B cell (primary cell): ENCODE data around the gene EXOC4. TPM values are rescaled to one million over a fixed set of nuclear protein-coding genes. Genes with fewer than 3 reads are reported as not detected.

Source experiments
- ATAC-seq: fragments of 200-7000 bp; cut with Tn5 transposase; one replicate; pipeline ENCODE4 v1.10.0; 2021; ENCODE audit warnings: low read depth, mild to moderate bottlenecking, moderate number of reproducible peaks, moderate library complexity
- CTCF ChIA-PET: fragments of 350-600 bp; sonication (Branson Sonifier 250); formaldehyde crosslinking; loops from one replicate; lab custom pipeline; 2021; ENCODE audit warnings: antibody characterized with exemption, inconsistent platforms; lab: Charles Lee
- POLR2A ChIA-PET: fragments of 350-600 bp; sonication (Branson Sonifier 250); formaldehyde crosslinking; loops from one replicate; lab custom pipeline; 2021; ENCODE audit warnings: antibody characterized with exemption; lab: Charles Lee
- DNase-seq: peaks from one replicate; pipeline ENCODE4 v3.0.0; 2013
- H2AFZ ChIP-seq: 2 replicates; pipeline ENCODE4 v1.6.1; 2012; ENCODE audit warnings: mild to moderate bottlenecking, low read depth, low read length; ENCODE audit not compliant: insufficient read depth, poor library complexity, severe bottlenecking
- H3K27ac ChIP-seq, 2 donors: 1 replicate in 1 of 2; 2 replicates in 1 of 2; pipeline ENCODE4 v1.5.1; 2012 to 2013; ENCODE audit warnings: low read length in 2 of 2, mild to moderate bottlenecking in 2 of 2, moderate library complexity in 1 of 2
- H3K27me3 ChIP-seq, 4 experiments: fragments of 200-600 bp in 1 of 4; sonication (generic) in 1 of 4; replicated peaks in 1 of 4; 1 replicate in 2 of 4; 2 replicates in 2 of 4; pipeline versions ENCODE4 v1.6.1 to v1.7.0; 2013 to 2016; ENCODE audit warnings: low read length in 3 of 4, mild to moderate bottlenecking in 2 of 4, mixed read lengths in 1 of 4, moderate library complexity in 1 of 4; ENCODE audit not compliant: insufficient read depth in 4 of 4, control insufficient read depth in 3 of 4; ENCODE audit errors: control extremely low read depth in 1 of 4
- H3K36me3 ChIP-seq, 2 experiments: replicated peaks in 1 of 2; 1 replicate in 1 of 2; 2 replicates in 1 of 2; pipeline versions ENCODE4 v1.6.1 to v1.7.1; 2013; ENCODE audit warnings: low read length in 1 of 2; ENCODE audit not compliant: insufficient read depth in 2 of 2, control insufficient read depth in 1 of 2; ENCODE audit errors: control extremely low read depth in 1 of 2, extremely low read depth in 1 of 2
- H3K4me1 ChIP-seq, 2 donors: fragments of 200-600 bp in 1 of 2; sonication (generic) in 1 of 2; 1 replicate in 1 of 2; 2 replicates in 1 of 2; pipeline versions ENCODE4 v1.5.1 to v1.6.1; 2013 to 2017; ENCODE audit warnings: low read length in 2 of 2; ENCODE audit not compliant: control insufficient read depth in 2 of 2, insufficient read depth in 2 of 2
- H3K4me2 ChIP-seq: replicated peaks from 2 replicates; pipeline ENCODE3; 2012; ENCODE audit warnings: mild to moderate bottlenecking, low read depth, low read length; ENCODE audit not compliant: poor library complexity, severe bottlenecking
- H3K4me3 ChIP-seq, 5 experiments: fragments of 200-600 bp in 1 of 5; sonication (generic) in 1 of 5; 1 replicate in 3 of 5; 2 replicates in 2 of 5; pipeline versions ENCODE4 v1.5.1 to v1.7.0; 2011 to 2016; ENCODE audit warnings: low read length in 4 of 5, mild to moderate bottlenecking in 4 of 5, low read depth in 2 of 5, control low read depth in 1 of 5, moderate library complexity in 1 of 5; ENCODE audit not compliant: insufficient read depth in 1 of 5; ENCODE audit errors: control extremely low read depth in 1 of 5, extremely low read depth in 1 of 5
- H3K79me2 ChIP-seq: fragments of 200-600 bp; sonication (generic); one replicate; pipeline ENCODE4 v1.6.0; 2016; ENCODE audit warnings: low read length; ENCODE audit not compliant: control insufficient read depth, insufficient read depth
- H3K9ac ChIP-seq: fragments of 200-600 bp; sonication (generic); 2 replicates; pipeline ENCODE4 v1.6.1; 2017; ENCODE audit warnings: mild to moderate bottlenecking, low read length, moderate library complexity
- H3K9me3 ChIP-seq, 3 donors: one replicate each; pipeline versions ENCODE4 v1.6.1 to v1.7.1; 2013; ENCODE audit warnings: low read length in 2 of 3; ENCODE audit not compliant: control insufficient read depth in 2 of 3, insufficient read depth in 1 of 3; ENCODE audit errors: control extremely low read depth in 1 of 3
- H4K20me1 ChIP-seq: 2 replicates; pipeline ENCODE4 v1.6.0; 2012; ENCODE audit warnings: mild to moderate bottlenecking, low read length; ENCODE audit not compliant: insufficient read depth, control insufficient read depth, poor library complexity, severe bottlenecking
- H3K27ac Mint-ChIP-seq: one replicate; pipeline ENCODE4 v1.8.0; 2021; ENCODE audit warnings: mixed read lengths
- H3K27me3 Mint-ChIP-seq: one replicate; pipeline ENCODE4 v1.8.0; 2021; ENCODE audit warnings: mixed read lengths
- H3K4me1 Mint-ChIP-seq: one replicate; pipeline ENCODE4 v1.8.0; 2021; ENCODE audit warnings: mixed read lengths
- H3K4me3 Mint-ChIP-seq: one replicate; pipeline ENCODE4 v1.8.0; 2021; ENCODE audit warnings: mixed read lengths
- H3K9me3 Mint-ChIP-seq: one replicate; pipeline ENCODE4 v1.8.0; 2022; ENCODE audit warnings: mixed read lengths; ENCODE audit not compliant: insufficient read depth
- CTCF ChIP-seq: fragments of 200-600 bp; IDR thresholded peaks from one replicate; pipeline ENCODE4 v1.8.0; 2022; ENCODE audit warnings: antibody characterized with exemption, mild to moderate bottlenecking
- EZH2 ChIP-seq: IDR thresholded peaks from 2 replicates; pipeline ENCODE4 v1.6.1; 2012; ENCODE audit warnings: borderline replicate concordance, low read depth, mild to moderate bottlenecking, moderate library complexity, low read length; ENCODE audit not compliant: insufficient read depth, poor library complexity, severe bottlenecking
- WGBS: methylation state at CpG from one replicate; pipeline ENCODE4 v1.1.5; 2013; ENCODE audit warnings: missing lambda C conversion rate; ENCODE audit not compliant: insufficient coverage; 5-methylcytosine and 5-hydroxymethylcytosine counted together
- intact Hi-C: fragments of 100-400 bp; cut with micrococcal nuclease; formaldehyde crosslinking; loops from one replicate; pipeline ENCODE4 v1.10.0; 2022
- polyA plus RNA-seq: library from polyadenylated mRNA; depleted of rRNA; stranded (reverse); fragments of >200 nt; gene quantifications from 2 replicates; pipeline ENCODE4 v1.2.3, GENCODE V29; 2012
- total RNA-seq, 2 donors: library from RNA; stranded (reverse); fragments of 120-200 nt in 1 of 2; gene quantifications; 1 replicate in 1 of 2; 2 replicates in 1 of 2; pipeline versions ENCODE4 v1.2.3 to v1.2.4, GENCODE V29; 2013 to 2022

EXOC4 gene
- total and polyA plus RNA-seq, 2 donors (not counting 1 experiment from before 2014, with no cell fraction given), result 16.7 to 135 TPM

GRCh38 chr7:133542209-133542780, 289.4 kb downstream of the EXOC4 start:
- Mint-ChIP-seq H3K4me1 (no peaks in the 10 kb centered on the region), H3K27ac (no peak overlapping the region), H3K4me3 (no peak overlapping the region), H3K9me3 (no peaks in the 10 kb centered on the region), H3K27me3 (no peaks in the 10 kb centered on the region)
- no peaks in the 10 kb centered on the region for H3K27me3 ChIP-seq
- H3K27ac ChIP-seq, result no peak overlapping the region
- H4K20me1 ChIP-seq, result no peaks in the 10 kb centered on the region
- TF ChIP-seq EZH2, result no peak
- no peak for TF ChIP-seq CTCF
- H3K79me2 ChIP-seq, result no peaks in the 10 kb centered on the region
- ChIA-PET CTCF (no interaction called here), POLR2A (no interaction called here)
- no peak overlapping the region for H3K4me2 ChIP-seq
- no peak overlapping the region for H3K9ac ChIP-seq
- no peak overlapping the region for H3K4me3 ChIP-seq
- H3K36me3 ChIP-seq, result peaks cover 0 to 3% of the 10 kb centered on the region in 2 experiments
- intact Hi-C loops, result no loop called here
- DNase-seq (no peak), ATAC-seq (no peak)
- H3K4me1 ChIP-seq, result no peaks in the 10 kb centered on the region
- no peak overlapping the region for H2AFZ ChIP-seq
- H3K9me3 ChIP-seq, result no peaks in the 10 kb centered on the region

DNA sequence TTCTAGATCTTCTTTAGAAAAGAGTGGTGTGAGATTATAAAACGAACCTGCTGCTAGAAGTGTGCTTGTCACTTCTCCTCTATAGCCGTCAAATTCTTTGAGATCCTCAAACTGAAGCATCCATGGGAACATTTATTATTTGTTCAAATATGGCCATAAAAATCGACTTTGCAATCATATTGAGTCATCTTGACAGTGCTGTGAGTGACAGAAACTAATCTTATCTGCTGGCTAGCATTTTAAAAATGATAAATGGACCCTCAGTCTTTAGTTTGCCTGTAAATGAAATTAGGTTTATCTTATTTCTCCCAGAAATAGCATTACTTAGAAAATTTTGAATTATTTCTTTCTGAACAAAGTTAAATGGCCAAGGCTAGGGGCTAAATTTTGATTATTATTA, 290.8 kb downstream of the EXOC4 start:
- no peaks in the 10 kb centered on the region for H3K79me2 ChIP-seq
- H2AFZ ChIP-seq, result no peak overlapping the region
- no peaks in the 10 kb centered on the region for H3K9me3 ChIP-seq
- no peak for DNase-seq
- no peaks in the 10 kb centered on the region for H4K20me1 ChIP-seq
- no peaks in the 10 kb centered on the region for H3K27me3 ChIP-seq
- no peak overlapping the region for H3K9ac ChIP-seq
- ATAC-seq, result no peak
- no peak overlapping the region for H3K27ac ChIP-seq
- intact Hi-C loops, result no loop called here
- no peak overlapping the region for H3K27ac Mint-ChIP-seq
- no peak overlapping the region for H3K4me2 ChIP-seq
- ChIA-PET CTCF (no interaction called here), POLR2A (no interaction called here)
- no peaks in the 10 kb centered on the region for H3K27me3 Mint-ChIP-seq
- whole genome bisulfite sequencing, result no CpG with 5 or more reads among the region's 3 CpGs
- H3K36me3 ChIP-seq, result no peaks in the 10 kb centered on the region
- no peak for TF ChIP-seq EZH2
- no peaks in the 10 kb centered on the region for H3K9me3 Mint-ChIP-seq
- no peaks in the 10 kb centered on the region for H3K4me1 Mint-ChIP-seq
- no peak overlapping the region for H3K4me3 Mint-ChIP-seq
- no peak overlapping the region for H3K4me3 ChIP-seq
- H3K4me1 ChIP-seq, result no peaks in the 10 kb centered on the region
